Kidney (tissue), 14 donors: ENCODE data around the gene CDK5RAP3. TPM values are rescaled to one million over a fixed set of nuclear protein-coding genes. Genes with fewer than 3 reads are reported as not detected.
A peak's percentile ranks its signal among the peaks of the same experiment; 100 is the strongest.

ENCODE experiments used
- DNase-seq, 5 donors: peaks; one replicate each; pipeline ENCODE4 v3.0.0-alpha.2; 2013 to 2020
- FAIRE-seq: peaks from 2 replicates; lab custom pipeline; 2012; peaks lifted over from hg19 to GRCh38; lab: Jason Lieb, UNC
- H3K27ac ChIP-seq, 2 donors: one replicate each; pipeline ENCODE4 v1.7.0; 2013; ENCODE audit warnings: low read depth in 2 of 2, low read length in 2 of 2, inconsistent platforms in 1 of 2
- H3K27me3 ChIP-seq: one replicate; pipeline ENCODE4 v1.7.1; 2013; ENCODE audit warnings: low read length, inconsistent platforms; ENCODE audit not compliant: control insufficient read depth, insufficient read depth
- H3K36me3 ChIP-seq, 3 donors: one replicate each; pipeline versions ENCODE4 v1.7.0 to v1.7.1; 2013; ENCODE audit warnings: low read length in 3 of 3, control low read depth in 1 of 3, inconsistent platforms in 1 of 3; ENCODE audit not compliant: insufficient read depth in 3 of 3, control insufficient read depth in 2 of 3
- H3K4me1 ChIP-seq, 3 donors: one replicate each; pipeline versions ENCODE4 v1.7.0 to v1.7.1; 2013; ENCODE audit warnings: low read length in 3 of 3, inconsistent platforms in 1 of 3, low read depth in 1 of 3; ENCODE audit not compliant: control insufficient read depth in 2 of 3, insufficient read depth in 2 of 3
- H3K4me3 ChIP-seq, 3 donors: one replicate each; pipeline versions ENCODE4 v1.7.0 to v1.8.1; 2013; ENCODE audit warnings: low read length in 3 of 3, control low read depth in 1 of 3, inconsistent platforms in 1 of 3
- H3K9ac ChIP-seq, 3 donors: one replicate each; pipeline versions ENCODE4 v1.7.0 to v1.7.1; 2013; ENCODE audit warnings: low read length in 3 of 3, control low read depth in 1 of 3, inconsistent platforms in 1 of 3
- H3K9me3 ChIP-seq, 3 donors: one replicate each; pipeline versions ENCODE4 v1.7.0 to v1.7.1; 2013; ENCODE audit warnings: low read length in 3 of 3, control low read depth in 1 of 3, inconsistent platforms in 1 of 3; ENCODE audit not compliant: control insufficient read depth in 2 of 3, insufficient read depth in 1 of 3
- intact Hi-C: fragments of 100-400 bp; cut with DNase I; formaldehyde crosslinking; loops from one replicate; pipeline ENCODE4 v1.11.1; 2022
- polyA plus RNA-seq: library from polyadenylated mRNA; stranded (reverse); fragments of 350-450 nt; fragmentation: Illumina TruSeq; extraction: RNeasy Lipid Tissue Mini Kit (QIAGEN cat#74804); gene quantifications from one replicate; pipeline ENCODE4 v1.2.3, GENCODE V29; 2014; ENCODE audit warnings: low read depth, low replicate concordance; ENCODE audit not compliant: insufficient read depth
- total RNA-seq: library from RNA; stranded (reverse); fragmentation: NEBNext Ultra II Directional; extraction: Animal tissue kit (Norgen Biotek cat#: 25700); gene quantifications from one replicate; pipeline ENCODE4 v1.2.1, GENCODE V29; 2021
- TF ChIP-seq, protein P1 (sequence below): IDR thresholded peaks from 3 replicates; pipeline ENCODE4 v1.5.1; 2012; ENCODE audit warnings: mild to moderate bottlenecking, moderate library complexity, borderline replicate concordance; ENCODE audit not compliant: insufficient read depth; ENCODE audit errors: extremely low read depth
- donor health status: control.
- donor health status: control.
- donor health status: control.
- donor health status: control.
- donor health status: control.
- donor health status: DM: yes; HTN: yes; CAD: no.
- donor health status: Normal renal cell carcinoma (clear cell type).

The CDK5RAP3 gene
- total and polyA plus RNA-seq, 2 donors from 2014 or later = 140 to 208 TPM

DNA sequence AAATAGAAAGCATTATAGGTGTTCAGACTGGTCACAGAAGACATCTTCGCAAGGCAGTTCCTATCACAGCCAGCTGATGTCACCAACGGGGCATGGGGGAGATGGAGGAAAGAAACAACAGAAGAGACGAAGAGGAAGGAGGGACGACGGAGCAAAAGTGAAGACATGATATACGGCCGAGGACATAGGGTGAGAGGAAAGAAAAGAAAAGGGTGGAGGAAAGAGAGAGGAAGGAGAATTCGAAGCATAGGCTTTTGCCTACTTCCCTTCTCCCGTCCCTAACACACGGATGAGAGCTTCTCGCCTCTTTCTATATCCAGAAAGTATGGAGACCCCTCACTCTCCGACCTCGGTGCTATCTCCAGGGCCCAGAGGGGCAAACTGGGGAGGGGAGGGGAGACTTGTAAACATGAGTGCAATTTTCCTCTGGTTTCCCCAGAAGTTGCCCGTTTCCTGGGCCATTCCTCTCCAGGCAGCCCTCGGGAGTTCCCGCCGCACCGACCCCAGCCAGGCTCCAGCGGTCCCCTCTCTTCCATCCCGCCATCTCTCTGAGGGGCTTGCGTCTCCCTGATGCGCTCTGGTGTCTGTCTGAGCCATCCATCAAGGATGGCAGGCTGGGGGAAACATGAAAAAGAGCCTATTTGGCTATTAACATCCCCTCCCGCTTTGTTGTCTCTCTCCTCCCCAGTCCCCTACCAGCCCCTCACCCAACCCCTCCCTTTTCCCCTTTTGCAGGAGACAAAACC lies 40.7 kb downstream of the CDK5RAP3 start:
- Histone ChIP-seq H3K4me1 (peaks cover 0 to 2% (median 2%) of the 10 kb centered on the region in 3 donors), H3K27me3 (no peaks in the 10 kb centered on the region), H3K9me3 (no peaks in the 10 kb centered on the region), H3K27ac (no peak overlapping the region), H3K4me3 (peak overlapping the region in 2 of 3 donors; percentile 3 to 45), H3K9ac (peak overlapping the region in 1 of 3 donors; percentile 9), H3K36me3 (no peaks in the 10 kb centered on the region)
- peak in 3 of 5 donors; percentile 24 to 64 (median 56) for DNase-seq
- intact Hi-C loops = loop anchor here (10.0 kb wide), 1 partner anchor 167 kb away; the partner anchor contains the start of gene SCRN2
- no peak for FAIRE-seq
- TF ChIP-seq, protein P1, sequence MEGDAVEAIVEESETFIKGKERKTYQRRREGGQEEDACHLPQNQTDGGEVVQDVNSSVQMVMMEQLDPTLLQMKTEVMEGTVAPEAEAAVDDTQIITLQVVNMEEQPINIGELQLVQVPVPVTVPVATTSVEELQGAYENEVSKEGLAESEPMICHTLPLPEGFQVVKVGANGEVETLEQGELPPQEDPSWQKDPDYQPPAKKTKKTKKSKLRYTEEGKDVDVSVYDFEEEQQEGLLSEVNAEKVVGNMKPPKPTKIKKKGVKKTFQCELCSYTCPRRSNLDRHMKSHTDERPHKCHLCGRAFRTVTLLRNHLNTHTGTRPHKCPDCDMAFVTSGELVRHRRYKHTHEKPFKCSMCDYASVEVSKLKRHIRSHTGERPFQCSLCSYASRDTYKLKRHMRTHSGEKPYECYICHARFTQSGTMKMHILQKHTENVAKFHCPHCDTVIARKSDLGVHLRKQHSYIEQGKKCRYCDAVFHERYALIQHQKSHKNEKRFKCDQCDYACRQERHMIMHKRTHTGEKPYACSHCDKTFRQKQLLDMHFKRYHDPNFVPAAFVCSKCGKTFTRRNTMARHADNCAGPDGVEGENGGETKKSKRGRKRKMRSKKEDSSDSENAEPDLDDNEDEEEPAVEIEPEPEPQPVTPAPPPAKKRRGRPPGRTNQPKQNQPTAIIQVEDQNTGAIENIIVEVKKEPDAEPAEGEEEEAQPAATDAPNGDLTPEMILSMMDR = peak; percentile 42

- no peak for FAIRE-seq
- TF ChIP-seq, protein P1 = no peak
- DNase-seq = peak in 4 of 5 donors; percentile 67 to 87 (median 82)
- H3K4me1 ChIP-seq = peaks cover 0 to 2% (median 2%) of the 10 kb centered on the region in 3 donors
- no peaks in the 10 kb centered on the region for H3K36me3 ChIP-seq
- no peak overlapping the region for H3K9ac ChIP-seq
- no peaks in the 10 kb centered on the region for H3K9me3 ChIP-seq
- intact Hi-C loops = loop anchor here (10.0 kb wide), 1 partner anchor 167 kb away; the partner anchor contains the start of gene SCRN2
- no peaks in the 10 kb centered on the region for H3K27me3 ChIP-seq
- H3K27ac ChIP-seq = no peak overlapping the region
- H3K4me3 ChIP-seq = peak overlapping the region in 2 of 3 donors; percentile 3 to 16
Observed at GRCh38 chr17:48012151-48012520, 41.2 kb downstream of the CDK5RAP3 start.

DNA sequence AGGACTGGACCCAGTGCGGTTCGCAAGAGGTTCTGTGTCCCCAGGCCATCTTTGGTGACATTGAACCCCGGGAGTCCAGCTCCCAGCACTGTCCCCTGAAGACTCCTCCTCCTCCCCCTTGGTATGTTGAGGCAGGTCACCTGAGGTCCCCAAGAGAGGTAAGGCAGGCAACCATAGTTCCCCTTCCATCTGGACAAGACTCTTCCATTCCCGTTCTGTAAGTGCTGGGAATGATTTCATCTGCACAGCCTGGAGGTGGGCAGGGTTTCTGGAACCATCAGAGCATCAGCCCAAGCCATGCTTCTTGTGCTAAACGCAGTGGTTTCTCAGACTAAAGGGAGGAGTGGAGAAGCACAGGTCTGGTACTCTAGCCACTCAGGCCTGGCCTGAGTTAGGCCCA lies 41.7 kb downstream of the CDK5RAP3 start:
- Histone ChIP-seq H3K9me3 (no peaks in the 10 kb centered on the region), H3K4me1 (peaks cover 0 to 2% (median 2%) of the 10 kb centered on the region in 3 donors), H3K36me3 (no peaks in the 10 kb centered on the region), H3K27ac (no peak overlapping the region), H3K9ac (no peak overlapping the region), H3K27me3 (no peaks in the 10 kb centered on the region), H3K4me3 (no peak overlapping the region)
- TF ChIP-seq, protein P1 = no peak
- intact Hi-C loops = loop anchor here (10.0 kb wide), 1 partner anchor 168 kb away; the partner anchor contains the start of gene SCRN2
- FAIRE-seq (no peak), DNase-seq (no peak)
